Stimulated activated CD4-positive, alpha-beta T cell treated with anti-CD3 and anti-CD28 coated beads, TNF-alpha, amount 100 ng/mL, for 24 hours (primary cell): Measurements from ENCODE around the gene GALNT2.

Source experiments
- DNase-seq, 3 experiments: peaks; one replicate each; pipeline ENCODE4 v3.0.0-alpha.2; 2020; ENCODE audit warnings: low read depth in 3 of 3

GALNT2 gene

DNA sequence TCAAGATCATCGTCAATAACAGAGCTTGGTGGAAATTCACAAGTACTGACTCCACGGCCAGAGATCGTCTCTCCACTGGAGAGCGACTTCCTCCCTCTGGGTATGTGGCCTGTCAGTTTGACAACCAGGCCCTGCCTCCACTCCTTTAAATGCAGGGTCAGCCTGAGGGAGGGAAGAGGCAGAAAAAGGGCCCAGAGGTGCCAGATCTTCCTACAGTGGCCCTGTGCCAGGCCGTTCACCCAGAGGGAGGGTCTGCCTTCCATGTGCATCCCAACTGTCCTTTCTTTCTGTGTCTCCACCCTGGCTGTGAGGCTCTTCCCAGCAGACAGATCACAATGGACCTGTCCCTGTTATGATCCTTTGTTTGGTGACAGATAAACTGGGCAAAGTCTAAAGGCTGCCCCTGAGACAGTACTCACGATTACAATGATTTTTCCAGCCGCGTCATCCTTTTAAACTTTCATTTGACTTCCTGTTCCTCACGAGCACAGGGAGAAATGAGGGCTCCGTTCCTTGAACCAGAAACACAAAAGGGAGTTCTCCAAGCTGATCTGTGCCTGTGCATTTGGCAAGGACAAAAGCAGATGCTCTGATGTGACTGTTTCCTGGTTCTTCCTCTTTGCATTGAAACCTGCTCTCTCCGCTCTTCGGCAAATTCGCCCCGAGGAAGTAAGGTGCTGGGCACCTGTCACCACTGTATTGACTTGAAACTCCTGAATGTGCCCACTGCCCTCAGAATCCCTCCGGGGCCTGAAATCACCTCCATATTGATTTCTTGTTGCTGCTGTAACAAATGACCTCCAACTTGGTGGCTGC lies 232.4 kb downstream of the GALNT2 start:
- no peak for DNase-seq

DNA sequence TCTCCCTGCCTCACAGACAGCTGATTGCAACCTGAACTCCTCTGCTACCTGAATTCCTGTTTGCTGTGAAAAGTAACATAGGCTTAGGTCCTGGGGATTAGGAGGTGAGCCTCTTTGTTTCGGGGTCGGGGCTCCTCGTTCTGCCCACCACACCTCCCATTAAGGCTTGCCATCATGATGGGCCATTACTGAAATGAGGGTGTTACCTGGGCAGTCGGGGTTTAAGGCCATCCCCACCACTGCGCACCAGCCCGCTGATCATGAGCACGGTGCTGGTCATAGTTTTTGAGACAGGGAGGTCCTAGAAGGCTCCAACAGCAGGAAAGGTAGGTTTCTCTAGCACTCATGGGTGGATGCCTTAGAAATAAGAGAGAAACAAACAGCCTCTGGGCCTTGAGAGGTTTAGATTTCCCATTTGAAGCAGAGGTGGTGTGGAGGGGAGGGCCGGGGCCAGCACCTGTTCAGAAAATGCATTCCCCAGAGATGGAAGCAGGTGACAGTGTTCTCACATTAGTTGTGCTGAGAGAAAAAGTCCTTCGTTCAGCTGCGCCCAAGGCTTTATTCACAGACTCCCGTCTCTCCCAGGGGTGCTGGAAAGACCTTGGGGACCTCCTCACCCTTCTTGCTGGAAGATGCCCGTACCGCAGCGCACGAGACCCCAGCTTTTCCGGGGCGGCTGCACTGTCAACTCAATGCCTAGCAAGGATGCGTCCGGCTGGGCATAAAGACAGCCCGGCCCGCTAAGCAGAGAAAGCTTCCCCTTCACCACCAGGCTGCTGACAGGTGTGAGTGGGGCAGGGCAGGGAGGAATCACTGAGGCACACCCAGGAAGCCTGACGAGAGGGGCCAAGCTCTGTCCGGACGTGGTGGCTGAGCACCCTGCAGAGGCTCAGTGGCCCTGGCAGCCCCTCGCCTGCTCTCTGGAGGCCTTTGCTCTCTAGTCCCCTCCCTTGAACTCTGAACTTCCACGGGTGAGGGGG lies 233.6 kb downstream of the GALNT2 start:
- DNase-seq = no peak

DNA sequence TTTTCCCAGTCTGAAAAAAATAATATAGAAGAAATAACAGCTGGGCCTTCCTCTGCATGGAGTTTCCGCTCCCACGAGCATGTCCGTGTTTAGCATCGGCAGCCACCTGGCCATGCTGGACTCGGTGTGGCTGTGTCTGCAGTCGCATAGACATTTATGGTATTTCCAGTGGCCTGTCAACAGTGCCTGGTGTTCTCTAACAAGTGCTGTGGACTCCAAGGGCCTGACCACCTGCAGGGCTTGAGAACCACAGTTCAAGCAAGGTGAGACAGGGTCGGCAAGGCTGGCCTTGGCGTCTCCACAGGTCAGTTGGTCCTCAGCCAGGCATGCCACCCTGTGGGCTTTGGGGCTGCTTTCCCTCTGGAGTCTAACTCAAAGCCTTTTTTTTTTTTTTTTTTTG lies 234.3 kb downstream of the GALNT2 start:
- DNase-seq = no peak

DNA sequence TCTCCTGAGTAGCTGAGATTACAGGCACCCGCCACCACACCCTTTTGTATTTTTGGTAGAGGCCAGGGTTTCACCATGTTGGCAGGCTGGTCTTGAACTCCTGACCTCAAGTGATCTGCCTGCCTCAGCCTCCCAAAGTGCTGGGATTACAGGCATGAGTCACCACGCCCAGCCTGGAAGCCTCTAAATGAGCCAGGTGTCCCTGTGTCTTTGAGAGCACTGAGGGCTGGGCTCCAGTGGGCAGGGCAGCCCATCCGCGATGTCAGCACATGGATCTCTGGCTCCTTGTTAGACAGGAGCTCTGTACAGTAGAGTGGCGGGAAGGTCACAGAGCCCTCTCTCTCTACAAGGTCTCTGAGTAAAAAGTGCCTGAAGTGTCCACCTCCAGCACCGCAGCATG lies 234.8 kb downstream of the GALNT2 start:
- DNase-seq = no peak

GRCh38 chr1:230303069-230303468 lies 236.0 kb downstream of the GALNT2 start:
- DNase-seq = no peak

DNA sequence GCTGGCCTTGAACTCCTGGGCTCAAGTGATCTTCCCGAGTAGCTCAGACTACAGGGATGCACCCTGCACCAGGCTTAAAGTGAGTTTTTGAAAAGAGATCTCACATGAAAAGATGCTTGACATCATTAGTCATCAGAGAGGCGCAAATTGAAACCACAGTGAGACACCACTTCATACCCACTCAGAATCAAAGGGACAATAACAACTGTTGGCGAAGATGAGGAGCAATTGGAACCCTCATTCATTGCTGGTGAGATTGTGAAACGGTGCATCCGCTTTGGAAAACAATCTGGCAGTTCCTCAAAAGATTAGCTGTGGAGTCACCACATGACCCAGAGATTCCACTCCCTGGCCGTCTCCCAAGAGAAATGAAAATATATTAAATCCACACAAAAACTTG lies 236.8 kb downstream of the GALNT2 start:
- DNase-seq = no peak

DNA sequence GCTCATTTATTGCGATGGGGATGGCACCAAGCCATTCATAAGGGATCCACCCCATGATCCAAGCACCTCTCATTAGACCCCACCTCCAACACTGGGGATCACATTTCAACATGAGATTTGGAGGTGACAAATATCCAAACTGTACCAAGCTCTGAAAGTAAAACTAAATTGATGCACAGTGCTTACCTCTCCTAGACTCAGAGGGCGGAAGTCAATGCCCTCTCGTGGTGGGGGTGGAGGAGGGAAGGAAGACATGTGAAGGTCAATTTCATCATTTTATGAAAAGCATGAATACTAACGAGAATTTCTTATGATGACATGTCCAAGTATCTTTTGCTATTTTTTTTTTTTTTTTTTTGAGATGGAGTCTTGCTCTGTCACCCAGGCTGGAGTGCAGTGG lies 239.1 kb downstream of the GALNT2 start:
- DNase-seq = peak in 1 of 3 experiments; percentile 22

DNA sequence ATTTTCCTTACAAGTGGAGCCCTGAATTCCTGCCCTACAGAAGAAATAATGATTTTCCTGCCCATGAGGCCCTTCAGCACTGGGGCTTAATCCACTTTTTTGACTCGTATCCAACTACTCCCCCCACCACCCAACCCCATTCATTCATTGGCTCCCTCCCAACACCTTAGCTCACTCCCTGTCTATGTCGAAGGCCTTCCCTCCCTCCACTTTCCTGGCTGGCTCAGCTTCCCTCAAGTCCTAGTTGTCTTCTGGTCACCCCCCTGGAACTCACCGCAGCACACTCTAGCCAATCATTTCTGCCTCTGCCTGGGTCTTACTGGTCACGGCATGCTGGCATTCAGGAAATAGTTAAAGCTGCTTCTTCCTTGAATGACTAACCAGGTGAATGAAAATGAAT lies 240.2 kb downstream of the GALNT2 start:
- no peak for DNase-seq

DNA sequence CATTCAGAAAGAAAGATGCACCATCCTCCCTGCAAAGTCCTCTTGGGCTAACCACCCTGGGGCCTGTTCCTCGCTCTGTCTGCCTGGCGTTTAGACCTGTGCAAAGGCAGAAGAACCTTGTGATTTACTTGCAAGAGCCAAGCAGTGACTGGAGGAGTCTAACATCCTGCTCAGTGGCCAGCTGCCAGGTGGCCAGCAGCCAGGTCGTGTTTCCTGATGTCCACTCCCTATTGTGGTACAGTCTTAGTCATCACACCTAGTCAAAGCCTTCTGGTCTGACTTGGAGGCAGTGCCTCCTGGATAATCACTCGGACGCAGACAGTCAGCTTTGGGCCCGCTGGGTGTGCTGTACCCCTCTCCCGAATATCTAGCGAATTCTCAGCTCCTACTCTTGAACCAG lies 241.0 kb downstream of the GALNT2 start:
- no peak for DNase-seq

GRCh38 chr1:230308821-230309220 lies 241.8 kb downstream of the GALNT2 start:
- no peak for DNase-seq

DNA sequence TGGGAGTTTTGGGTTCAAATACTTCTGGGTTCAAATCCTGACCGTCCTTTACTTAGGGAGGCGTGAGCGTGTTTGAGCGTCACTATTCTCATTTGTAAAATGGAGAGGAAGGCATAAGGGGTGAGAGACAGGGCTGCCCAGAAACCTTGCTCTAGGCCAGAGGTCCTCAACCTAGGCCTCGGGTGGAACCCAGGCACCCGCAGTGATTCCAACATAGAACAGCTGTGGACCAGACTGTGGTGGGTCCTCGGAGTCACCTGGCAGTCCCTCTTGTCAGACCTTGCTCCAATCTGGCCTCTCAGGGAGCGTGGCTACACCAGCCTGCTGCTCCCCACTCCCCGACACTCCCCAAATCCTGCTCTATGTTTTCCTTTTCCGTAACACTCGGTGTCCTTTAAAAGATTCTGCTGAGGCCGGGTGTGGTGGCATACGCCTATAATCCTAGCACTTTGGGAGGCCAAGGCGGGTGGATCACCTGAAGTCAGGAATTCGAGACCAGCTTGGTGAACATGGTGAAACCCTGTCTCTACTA lies 242.7 kb downstream of the GALNT2 start:
- no peak for DNase-seq

GRCh38 chr1:230310381-230311163 lies 243.5 kb downstream of the GALNT2 start:
- DNase-seq = peak; percentile 31 to 49 (median 40)

DNA sequence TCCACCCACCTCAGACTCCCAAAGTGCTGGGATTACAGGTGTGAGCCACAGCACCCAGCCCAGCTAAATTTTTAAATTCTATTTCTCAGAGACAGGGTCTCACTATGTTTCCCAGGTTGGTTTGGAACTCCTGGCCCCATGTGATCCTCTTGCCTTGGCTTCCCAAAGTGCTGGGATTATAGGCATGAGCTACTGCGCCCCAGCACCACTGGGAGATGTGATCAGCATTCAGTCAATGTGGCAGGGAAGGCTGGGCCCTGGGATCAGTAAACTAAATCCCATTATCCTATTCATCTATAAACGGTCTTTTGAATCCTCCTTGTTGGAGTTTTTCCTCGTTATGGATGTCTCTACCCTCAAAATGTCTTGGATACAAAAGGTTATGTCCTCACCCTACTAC lies 245.6 kb downstream of the GALNT2 start:
- no peak for DNase-seq

DNA sequence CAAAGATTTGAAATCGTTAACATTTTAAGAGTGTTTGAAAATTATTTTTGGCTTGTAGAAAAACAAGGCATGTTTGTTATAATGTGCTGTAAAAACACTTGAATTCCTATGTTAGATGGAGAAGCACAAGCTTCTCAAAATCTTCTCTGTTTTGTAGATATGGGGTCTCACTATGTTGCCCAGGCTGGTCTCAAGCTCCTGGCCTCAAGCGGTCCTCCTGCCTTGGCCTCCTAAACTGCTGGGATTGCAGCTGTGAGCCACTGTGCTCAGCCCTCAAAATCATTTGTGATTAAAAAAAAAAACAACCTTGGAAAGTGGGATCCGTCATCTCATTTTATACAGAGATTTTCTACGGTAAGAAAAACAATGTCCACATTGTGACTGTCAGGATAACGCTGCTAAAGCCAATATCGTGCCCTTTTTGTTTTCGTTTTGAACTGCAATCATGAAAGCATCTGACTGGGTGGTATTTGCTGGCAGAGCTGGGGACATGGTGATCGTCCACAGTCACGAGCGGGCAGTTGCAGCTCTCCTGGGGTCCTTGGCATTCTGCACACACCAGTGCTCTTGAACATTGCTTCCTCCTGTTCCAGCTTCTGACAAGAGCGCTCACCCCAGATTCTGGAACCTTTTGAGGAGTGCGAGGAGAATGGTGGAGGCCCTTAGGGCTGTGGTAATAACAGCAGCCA lies 246.6 kb downstream of the GALNT2 start:
- DNase-seq = no peak

- no peak for DNase-seq
Measured at GRCh38 chr1:230314142-230314470, 247.1 kb downstream of the GALNT2 start.

GRCh38 chr1:230315099-230315498 lies 248.1 kb downstream of the GALNT2 start:
- DNase-seq = no peak

DNA sequence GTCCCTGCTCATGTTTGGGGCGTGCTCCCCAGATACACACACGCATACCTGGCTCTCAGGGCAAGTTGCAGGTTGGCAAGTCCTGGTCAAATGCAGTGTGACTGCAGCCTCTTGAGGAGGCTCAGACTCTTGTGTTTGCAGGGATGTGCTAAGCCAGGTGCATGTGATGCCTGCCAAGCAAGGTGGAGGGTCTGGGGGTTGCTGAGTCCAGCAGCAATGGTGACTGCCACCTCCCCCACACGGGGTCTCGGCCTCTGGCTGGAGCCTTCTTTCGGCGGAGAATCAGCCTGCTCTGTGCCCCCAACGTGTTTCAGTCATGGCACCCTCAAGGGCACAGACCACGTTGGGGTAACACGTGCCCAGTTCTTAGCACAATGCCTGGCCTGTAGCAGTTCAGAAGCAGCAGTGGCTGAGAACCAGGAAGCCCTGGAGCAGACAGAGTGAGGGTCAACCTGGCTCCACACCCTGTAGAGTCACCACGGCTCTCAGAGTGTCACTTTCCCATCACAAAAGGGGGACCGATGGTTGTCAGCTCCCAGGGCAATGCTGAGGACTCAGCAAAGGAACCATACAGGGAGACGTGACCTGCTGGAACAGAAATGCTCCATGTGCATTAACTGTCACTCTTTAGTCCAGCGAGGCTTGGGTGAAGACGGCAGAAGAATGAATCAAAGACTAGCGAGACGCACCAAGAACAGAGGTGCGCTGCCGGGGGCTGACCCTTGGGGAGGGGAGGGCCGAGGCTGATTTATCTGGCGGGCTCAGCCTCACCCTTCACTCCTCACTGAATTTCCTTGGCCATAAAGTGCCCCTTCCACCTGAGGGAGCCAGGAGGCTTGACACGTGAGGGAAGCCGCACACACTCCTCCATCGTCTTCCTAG lies 250.1 kb downstream of the GALNT2 start:
- DNase-seq = no peak

- no peak for DNase-seq
Measured at GRCh38 chr1:230317823-230318819, 251.1 kb downstream of the GALNT2 start.
